CD4-positive, alpha-beta T cell treated with Interleukin-2 at 100 ng/mL for 4 hours (primary cell): ENCODE measurements around the gene RNF220.

ENCODE experiments used
- DNase-seq: peaks from one replicate; pipeline ENCODE4 v3.0.0-alpha.2; 2020; ENCODE audit warnings: low spot score

Gene RNF220

GRCh38 chr1:44611419-44611818 lies 206.4 kb downstream of the RNF220 start:
- no peak for DNase-seq

- no peak for DNase-seq
These were observed 206.8 kb downstream of the RNF220 start for GRCh38 chr1:44611866-44612265.

GRCh38 chr1:44613941-44614340 lies 208.9 kb downstream of the RNF220 start:
- no peak for DNase-seq

- DNase-seq, result no peak
These were observed 211.4 kb downstream of the RNF220 start for GRCh38 chr1:44616284-44616990.

GRCh38 chr1:44616991-44617702 lies 212.1 kb downstream of the RNF220 start:
- DNase-seq, result no peak

GRCh38 chr1:44617703-44618029 lies 212.6 kb downstream of the RNF220 start:
- no peak for DNase-seq

GRCh38 chr1:44619261-44619900 lies 214.3 kb downstream of the RNF220 start:
- DNase-seq, result no peak

- DNase-seq, result no peak
These were observed 215.0 kb downstream of the RNF220 start for GRCh38 chr1:44620072-44620471.

- DNase-seq, result no peak
These were observed 216.8 kb downstream of the RNF220 start for GRCh38 chr1:44621841-44622286.

GRCh38 chr1:44624268-44624901 lies 219.3 kb downstream of the RNF220 start:
- no peak for DNase-seq

GRCh38 chr1:44625348-44625747 lies 220.3 kb downstream of the RNF220 start:
- DNase-seq, result no peak

GRCh38 chr1:44628962-44629756 lies 224.1 kb downstream of the RNF220 start:
- no peak for DNase-seq

GRCh38 chr1:44630116-44630515 lies 225.1 kb downstream of the RNF220 start:
- DNase-seq, result no peak

- no peak for DNase-seq
These were observed 226.2 kb downstream of the RNF220 start for GRCh38 chr1:44631333-44631646.

GRCh38 chr1:44631647-44632539 lies 226.8 kb downstream of the RNF220 start:
- peak; percentile 88 for DNase-seq

- peak; percentile 9 for DNase-seq
These were observed 227.5 kb downstream of the RNF220 start for GRCh38 chr1:44632598-44632997.

GRCh38 chr1:44634606-44635189 lies 229.6 kb downstream of the RNF220 start:
- no peak for DNase-seq

- DNase-seq, result no peak
These were observed 230.4 kb downstream of the RNF220 start for GRCh38 chr1:44635439-44635838.

- DNase-seq, result no peak
These were observed 231.1 kb downstream of the RNF220 start for GRCh38 chr1:44636083-44636687.
